ENCODE measurements around the gene MEF2A. TPM values are rescaled to one million over a fixed set of nuclear protein-coding genes. Genes with fewer than 3 reads are reported as not detected.

MEF2A gene
- total RNA-seq, 1 donor from 2014 or later: 135 TPM

GRCh38 chr15:99674279-99674678, 108.5 kb downstream of the MEF2A start:
- no peak for DNase-seq (ENCODE audit: missing footprints)
- ATAC-seq: no peak
- intact Hi-C loops (cut with DNase I): no loop called here

DNA sequence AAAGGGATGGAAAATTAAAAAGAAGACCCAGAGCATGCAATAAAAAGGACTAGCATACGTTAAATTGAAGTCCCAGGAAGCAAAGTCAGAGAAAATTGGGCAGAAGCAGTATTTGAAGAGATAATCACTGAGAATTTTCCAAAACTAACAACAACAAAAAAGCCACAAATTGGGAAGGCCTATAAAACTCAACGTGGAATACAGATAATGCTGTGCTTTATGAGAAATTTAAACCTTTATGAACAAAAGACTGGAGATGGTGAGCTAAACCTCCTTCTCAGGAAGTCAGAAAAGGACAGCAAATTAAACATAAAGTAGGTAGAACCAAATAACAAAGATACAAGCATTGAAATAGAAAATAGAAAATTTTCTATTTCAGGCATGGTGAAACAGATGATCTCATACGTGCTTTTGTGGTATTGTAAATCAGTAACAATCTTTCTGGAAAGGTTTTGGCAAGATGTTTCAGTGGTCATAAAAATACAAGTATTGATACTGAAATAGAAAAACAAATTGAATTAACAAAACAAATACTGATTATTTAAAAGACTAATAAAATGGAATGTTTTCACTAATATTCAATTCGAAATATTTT, 111.9 kb downstream of the MEF2A start:
- intact Hi-C loops (cut with DNase I): no loop called here
- DNase-seq (ENCODE audit: missing footprints) (no peak), ATAC-seq (no peak)

- no peak for ATAC-seq
- DNase-seq (ENCODE audit: missing footprints): no peak
- intact Hi-C loops (cut with DNase I): no loop called here
Measured at GRCh38 chr15:99680276-99680675, 114.5 kb downstream of the MEF2A start.

- intact Hi-C loops (cut with DNase I): no loop called here
- no peak for DNase-seq (ENCODE audit: missing footprints)
- ATAC-seq: no peak
Measured at GRCh38 chr15:99681990-99682389, 116.2 kb downstream of the MEF2A start.

GRCh38 chr15:99682455-99682854, 116.7 kb downstream of the MEF2A start:
- no peak for DNase-seq (ENCODE audit: missing footprints)
- ATAC-seq: no peak
- intact Hi-C loops (cut with DNase I): no loop called here

DNA sequence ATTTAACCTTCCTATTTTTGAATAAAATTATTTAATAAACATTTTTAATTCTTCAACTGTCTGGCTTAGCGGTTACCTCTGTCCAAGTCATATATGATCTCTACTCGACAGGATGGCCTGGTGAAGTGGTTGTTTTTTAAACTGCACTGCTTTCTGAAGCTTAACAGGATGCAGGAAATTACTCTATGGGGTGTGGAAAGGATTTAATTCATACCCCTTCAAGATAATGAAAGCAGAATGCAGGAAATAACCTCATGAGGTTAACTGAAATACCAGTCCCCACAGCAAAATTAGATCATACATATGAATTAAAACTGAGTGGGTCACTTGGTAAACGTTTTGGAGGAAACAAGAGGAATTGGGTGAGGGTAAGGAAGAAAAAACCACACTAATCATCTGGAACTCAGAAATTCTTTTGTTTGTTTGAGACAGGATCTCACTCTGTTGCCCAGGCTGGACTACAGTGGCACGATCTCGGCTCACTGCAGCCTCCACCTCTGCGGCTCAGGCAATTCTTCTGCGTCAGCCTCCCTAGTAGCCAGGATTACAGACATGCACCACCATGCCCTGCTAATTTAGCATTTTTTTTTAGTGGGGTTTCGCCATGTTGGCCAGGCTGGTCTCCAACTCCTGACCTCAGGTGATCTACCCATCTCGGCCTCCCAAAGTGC, 117.4 kb downstream of the MEF2A start:
- ATAC-seq (no peak), DNase-seq (ENCODE audit: missing footprints) (no peak)
- intact Hi-C loops (cut with DNase I): no loop called here

DNA sequence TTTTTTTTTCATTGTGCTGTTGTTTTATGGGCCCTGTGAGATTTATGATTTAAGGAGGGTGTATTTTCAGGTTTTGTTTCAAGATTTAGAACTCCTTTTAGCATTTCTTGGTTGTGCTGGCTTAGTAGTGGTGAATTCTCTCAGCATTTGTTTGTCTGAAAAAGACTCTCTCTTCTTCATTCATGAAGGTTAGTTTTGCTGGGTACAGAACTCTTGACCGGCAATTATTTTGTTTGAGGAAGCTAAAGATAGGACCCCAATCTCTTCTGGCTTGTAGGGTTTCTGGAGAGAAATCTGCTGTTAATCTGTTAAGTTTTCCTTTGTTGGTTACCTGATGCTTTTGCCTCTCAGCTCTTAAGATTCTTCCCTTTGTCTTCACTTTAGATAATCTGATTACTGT, 120.5 kb downstream of the MEF2A start:
- intact Hi-C loops (cut with DNase I): no loop called here
- ATAC-seq (no peak), DNase-seq (ENCODE audit: missing footprints) (no peak)

GRCh38 chr15:99692825-99693224, 127.0 kb downstream of the MEF2A start:
- DNase-seq (ENCODE audit: missing footprints): no peak
- intact Hi-C loops (cut with DNase I): no loop called here
- peak; percentile 35 for ATAC-seq

GRCh38 chr15:99696096-99696495, 130.3 kb downstream of the MEF2A start:
- ATAC-seq (no peak), DNase-seq (ENCODE audit: missing footprints) (no peak)
- intact Hi-C loops (cut with DNase I): no loop called here

DNA sequence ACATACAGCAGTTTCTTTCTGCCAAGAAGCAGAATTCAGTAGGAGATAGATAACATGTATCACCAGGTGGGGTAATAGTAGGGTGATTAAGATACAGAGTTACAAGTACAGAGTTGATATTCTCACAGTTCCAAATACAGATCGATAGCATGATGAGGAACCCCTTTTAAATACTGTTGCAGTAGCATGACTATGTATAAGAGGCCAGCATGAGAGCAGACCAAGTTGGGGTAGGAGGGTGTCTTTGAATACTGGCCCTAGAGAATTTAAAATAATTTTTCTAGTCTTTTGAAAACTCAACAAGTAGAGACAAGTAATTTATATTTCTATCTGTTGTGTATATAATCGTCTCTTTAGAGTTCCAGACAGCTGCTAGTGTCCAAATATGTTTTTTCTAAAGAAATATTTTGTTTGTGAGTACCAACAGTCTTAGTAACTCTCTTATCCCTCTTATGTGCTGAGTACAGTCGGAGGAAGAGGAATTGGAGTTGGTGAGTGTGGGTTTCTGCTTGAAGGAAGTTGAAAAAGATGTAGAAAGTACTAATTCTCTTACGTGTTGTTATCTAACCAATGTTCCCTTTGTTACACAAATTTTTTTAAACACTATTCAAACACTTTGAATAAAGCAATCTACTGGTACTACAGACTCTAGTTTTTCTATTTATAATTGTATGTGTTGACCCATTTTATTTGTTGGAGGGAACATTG, 137.3 kb downstream of the MEF2A start:
- ATAC-seq (peak; percentile 15), DNase-seq (ENCODE audit: missing footprints) (no peak)
- intact Hi-C loops (cut with DNase I): loop anchor here (2.0 to 5.0 kb wide), 2 partner anchors 138 to 251 kb away; partner anchors contain the start of gene MEF2A

DNA sequence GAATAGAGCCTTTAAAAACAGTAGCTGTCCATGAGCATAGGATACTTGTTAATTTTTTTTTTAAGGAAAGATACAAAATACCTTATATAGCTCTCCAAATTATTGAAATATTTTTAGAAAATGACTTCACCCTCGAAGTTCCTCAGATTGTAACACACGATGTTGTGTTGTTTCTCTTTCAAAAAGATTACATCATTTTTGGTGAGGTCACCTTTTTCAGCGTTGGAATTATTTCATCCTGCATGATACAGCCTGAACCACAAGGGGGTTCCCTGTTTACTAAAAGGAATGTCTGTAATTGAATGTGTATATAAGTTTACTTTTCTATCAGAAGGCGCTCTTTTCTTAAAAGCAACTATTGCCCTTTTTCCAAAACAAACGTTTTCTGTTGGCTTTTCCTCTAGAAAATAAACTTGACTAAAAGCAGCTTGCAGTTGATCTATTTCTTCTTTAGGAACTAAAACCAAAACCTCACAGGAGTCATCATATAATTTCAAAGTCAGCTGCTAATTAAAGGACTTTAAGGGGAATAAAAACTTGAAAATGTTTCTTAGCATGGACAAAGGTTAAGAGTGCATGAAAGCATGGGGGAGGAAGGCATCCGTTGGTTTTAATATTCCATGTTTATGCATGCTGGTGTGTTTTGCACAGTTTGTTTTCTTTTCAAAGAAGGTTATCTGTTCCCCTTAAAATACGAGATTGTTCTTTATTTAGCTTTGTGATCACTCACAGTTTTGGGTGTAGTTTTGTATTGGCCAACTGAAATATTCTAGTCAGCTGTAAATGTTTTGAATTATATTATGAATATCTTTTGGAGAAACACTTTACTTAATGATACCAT, 138.0 kb downstream of the MEF2A start:
- ATAC-seq (peak; percentile 65), DNase-seq (ENCODE audit: missing footprints) (no peak)
- intact Hi-C loops (cut with DNase I): loop anchor here (2.0 to 5.0 kb wide), 4 partner anchors 139 to 419 kb away; partner anchors contain the start of gene MEF2A

DNA sequence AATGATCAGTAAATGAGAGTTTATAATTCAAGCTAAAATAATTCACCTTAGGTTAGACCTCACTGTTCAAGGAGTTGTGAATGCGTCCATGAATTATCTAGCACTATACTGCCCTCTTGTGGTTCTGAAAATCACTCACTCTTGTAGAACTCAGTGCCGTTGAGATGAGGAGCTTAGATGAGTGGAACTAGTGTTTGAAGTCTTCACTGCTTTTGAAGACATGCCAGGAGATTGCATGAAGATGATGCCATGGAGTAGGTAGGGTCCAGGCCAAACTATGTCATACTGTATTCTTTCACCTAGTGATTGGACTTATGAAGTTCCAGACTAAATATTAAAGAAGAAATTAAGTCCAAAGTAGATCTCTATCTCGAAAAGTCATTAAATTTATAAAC, 138.7 kb downstream of the MEF2A start:
- ATAC-seq: peak; percentile 83
- intact Hi-C loops (cut with DNase I): loop anchor here (2.0 to 5.0 kb wide), 3 partner anchors 252 to 420 kb away; no protein-coding TSS in a partner anchor
- DNase-seq (ENCODE audit: missing footprints): no peak

DNA sequence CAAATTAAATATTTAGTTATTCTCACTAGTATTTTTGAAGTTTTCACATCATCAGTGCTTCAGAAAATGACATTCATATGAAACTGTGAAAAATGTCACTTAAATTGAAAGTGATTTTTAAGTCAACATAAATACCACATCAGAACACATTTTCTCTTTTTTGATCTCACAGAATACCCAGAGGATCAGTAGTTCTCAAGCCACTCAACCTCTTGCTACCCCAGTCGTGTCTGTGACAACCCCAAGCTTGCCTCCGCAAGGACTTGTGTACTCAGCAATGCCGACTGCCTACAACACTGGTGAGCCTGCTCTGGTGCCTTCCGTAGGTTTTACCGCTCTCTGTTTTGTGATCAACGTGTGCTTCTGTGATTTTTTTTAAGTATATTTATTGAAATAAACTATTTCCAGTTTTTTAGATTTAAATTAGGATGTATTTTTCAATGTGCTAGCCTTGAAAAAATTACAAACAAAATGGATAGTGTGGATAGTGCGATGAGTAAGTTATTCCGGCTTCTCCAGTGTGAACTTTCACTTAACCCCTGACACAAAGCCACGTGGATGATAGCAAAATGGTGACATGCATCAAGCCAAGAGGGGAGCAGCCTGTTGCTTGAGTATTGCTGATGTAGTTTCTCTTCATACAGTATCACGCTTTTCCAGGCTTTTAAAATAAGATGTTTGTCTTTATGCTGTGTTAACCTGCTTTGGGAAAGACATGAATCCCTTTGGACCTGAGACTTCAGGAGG, 140.9 kb downstream of the MEF2A start:
- intact Hi-C loops (cut with DNase I): loop anchor here (5.0 kb wide), 1 partner anchor 364 kb away; no protein-coding TSS in a partner anchor
- DNase-seq (ENCODE audit: missing footprints): no peak
- no peak for ATAC-seq

GRCh38 chr15:99707473-99708270, 141.9 kb downstream of the MEF2A start:
- intact Hi-C loops (cut with DNase I): loop anchor here (5.0 kb wide), 1 partner anchor 365 kb away; no protein-coding TSS in a partner anchor
- ATAC-seq: no peak
- DNase-seq (ENCODE audit: missing footprints): no peak

DNA sequence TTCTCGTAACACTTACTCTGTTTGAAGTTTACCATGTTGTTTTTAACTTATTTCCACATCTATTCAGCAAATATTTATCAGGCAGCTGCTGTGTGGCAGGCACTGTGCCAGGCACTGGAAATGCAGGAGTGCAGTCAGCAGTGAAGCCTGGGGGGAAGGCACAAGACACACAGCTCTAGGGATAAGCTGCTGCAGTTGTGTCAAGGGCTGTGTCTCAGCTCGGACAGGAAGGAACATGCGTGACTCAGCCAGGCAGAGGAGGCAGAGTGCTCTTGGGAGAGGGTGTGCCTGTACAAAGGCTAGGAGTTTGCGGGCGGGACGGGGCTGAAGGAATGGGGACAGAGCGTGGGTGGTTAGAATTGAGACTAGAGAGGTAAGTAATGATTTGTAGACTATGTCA, 142.8 kb downstream of the MEF2A start:
- DNase-seq (ENCODE audit: missing footprints) (peak; percentile 82), ATAC-seq (peak; percentile 83)
- intact Hi-C loops (cut with DNase I): loop anchor here (5.0 kb wide), 1 partner anchor 366 kb away; no protein-coding TSS in a partner anchor

DNA sequence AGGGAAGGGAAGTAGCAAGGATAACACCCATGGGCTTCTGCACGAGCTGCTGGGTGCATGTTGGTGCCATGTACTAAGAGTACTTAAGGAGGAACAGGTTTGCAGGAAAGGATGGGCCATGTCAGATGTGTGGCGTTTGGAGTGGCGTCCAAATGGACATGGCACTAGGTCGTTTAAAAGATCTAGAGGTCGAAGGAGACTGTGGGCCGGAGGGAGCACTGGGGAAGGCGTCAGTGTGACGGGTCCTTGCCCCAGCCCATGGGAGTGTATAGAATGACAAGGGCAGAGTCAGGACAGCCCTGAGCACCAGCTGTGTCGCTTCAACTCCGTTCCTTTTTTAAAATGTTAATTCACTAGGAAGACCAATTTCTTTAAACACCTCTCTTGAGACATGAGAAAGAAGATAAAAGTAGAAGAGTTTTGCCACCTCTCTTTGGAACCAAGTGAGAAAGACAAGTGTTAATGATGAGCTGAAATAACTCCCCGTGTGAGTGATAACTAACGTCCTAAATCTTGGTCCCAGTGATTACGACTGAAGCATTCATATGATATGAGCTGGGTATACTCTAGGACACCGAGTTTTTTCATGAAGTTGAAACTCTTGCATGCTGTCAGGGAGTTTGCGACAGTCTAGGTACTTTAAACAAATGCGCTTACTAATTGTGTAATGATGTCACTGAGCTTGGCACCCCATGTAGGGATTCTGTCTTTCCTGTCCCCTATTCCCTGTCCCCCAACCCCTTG, 143.6 kb downstream of the MEF2A start:
- DNase-seq (ENCODE audit: missing footprints): no peak
- ATAC-seq: peak; percentile 27
- intact Hi-C loops (cut with DNase I): loop anchor here (5.0 kb wide), 1 partner anchor 367 kb away; no protein-coding TSS in a partner anchor

GRCh38 chr15:99711625-99712024, 145.8 kb downstream of the MEF2A start:
- peak; percentile 63 for ATAC-seq
- DNase-seq (ENCODE audit: missing footprints): no peak
- intact Hi-C loops (cut with DNase I): no loop called here
